ENCODE measurements around the gene ZSCAN25.

GRCh38 chr7:99679032-99679399 is 62.3 kb downstream of the ZSCAN25 start:
- TF ChIP-seq CTCF (IDR thresholded peaks at IDR 0.05), result no peak
- peak; percentile 33 for TF ChIP-seq POLR2A (IDR thresholded peaks at IDR 0.05)

Data from right lobe of liver (tissue), 4 donors.